H1 (cell line): ENCODE measurements around the gene KIF21A. TPM values are rescaled to one million over a fixed set of nuclear protein-coding genes. Genes with fewer than 3 reads are reported as not detected.

Source experiments
- CTCF ChIA-PET: fragments of 300-600 bp; sonication (Branson Sonifier 250); formaldehyde crosslinking; loops from one replicate; lab custom pipeline; 2021; ENCODE audit not compliant: partially characterized antibody; lab: Charles Lee
- POLR2A ChIA-PET: fragments of 300-600 bp; sonication (Branson Sonifier 250); formaldehyde crosslinking; loops from one replicate; lab custom pipeline; 2021; ENCODE audit warnings: inconsistent platforms; ENCODE audit not compliant: partially characterized antibody; lab: Charles Lee
- DNase-seq, 2 experiments: peaks; one replicate each; pipeline versions ENCODE4 v3.0.0 to v3.0.0-alpha.2; 2010 to 2022; ENCODE audit warnings: low spot score in 2 of 2, low read depth in 1 of 2, mixed read lengths in 1 of 2
- FAIRE-seq: peaks from 2 replicates; lab custom pipeline; 2011; peaks lifted over from hg19 to GRCh38; lab: Jason Lieb, UNC
- H2AFZ ChIP-seq: 2 replicates; pipeline ENCODE4 v1.8.1; 2012; ENCODE audit warnings: low read length, inconsistent platforms
- H2AK5ac ChIP-seq: 2 replicates; pipeline ENCODE4 v1.6.1; 2013; ENCODE audit warnings: low read depth, low read length
- H2BK120ac ChIP-seq: replicated peaks from 2 replicates; pipeline ENCODE3; 2013; ENCODE audit warnings: low read depth, low read length, inconsistent platforms
- H2BK12ac ChIP-seq: 2 replicates; pipeline ENCODE4 v1.6.1; 2013; ENCODE audit warnings: low read depth, low read length
- H2BK15ac ChIP-seq: 2 replicates; pipeline ENCODE4 v1.6.1; 2013; ENCODE audit warnings: low read length
- H2BK20ac ChIP-seq: 2 replicates; pipeline ENCODE4 v1.6.1; 2013; ENCODE audit warnings: low read length
- H2BK5ac ChIP-seq: 2 replicates; pipeline ENCODE4 v1.6.1; 2013; ENCODE audit warnings: low read depth, low read length
- H3K14ac ChIP-seq: 2 replicates; pipeline ENCODE4 v1.6.1; 2013; ENCODE audit warnings: inconsistent platforms; ENCODE audit not compliant: insufficient read length
- H3K18ac ChIP-seq: 2 replicates; pipeline ENCODE4 v1.6.1; 2013; ENCODE audit warnings: low read length; ENCODE audit errors: extremely low read depth
- H3K23ac ChIP-seq: 2 replicates; pipeline ENCODE4 v1.6.1; 2013; ENCODE audit warnings: inconsistent platforms; ENCODE audit not compliant: insufficient read length
- H3K23me2 ChIP-seq: 2 replicates; pipeline ENCODE4 v1.6.1; 2013; ENCODE audit warnings: low read depth, low read length
- H3K27ac ChIP-seq: 2 replicates; pipeline ENCODE4 v1.6.1; 2011; ENCODE audit warnings: low read depth, low read length, inconsistent platforms
- H3K27me3 ChIP-seq, 4 experiments: replicated peaks in 1 of 4; 1 replicate in 1 of 4; 2 replicates in 3 of 4; pipeline versions ENCODE4 v1.6.1 to v1.8.1; 2011 to 2013; ENCODE audit warnings: low read length in 3 of 4, mild to moderate bottlenecking in 3 of 4, inconsistent platforms in 2 of 4, mixed read lengths in 2 of 4, moderate library complexity in 1 of 4; ENCODE audit not compliant: control insufficient read depth in 3 of 4, insufficient read depth in 3 of 4; ENCODE audit errors: extremely low read depth in 1 of 4
- H3K36me3 ChIP-seq, 4 experiments: 2 replicates each; pipeline versions ENCODE4 v1.6.1 to v1.8.1; 2011 to 2013; ENCODE audit warnings: mild to moderate bottlenecking in 4 of 4, low read length in 3 of 4, moderate library complexity in 2 of 4, control low read depth in 1 of 4, inconsistent platforms in 1 of 4; ENCODE audit not compliant: insufficient read depth in 4 of 4, control insufficient read depth in 2 of 4
- H3K4ac ChIP-seq: replicated peaks from 2 replicates; pipeline ENCODE3; 2013; ENCODE audit warnings: low read length, low read depth, mixed read lengths, inconsistent platforms; ENCODE audit not compliant: insufficient read length
- H3K4me1 ChIP-seq, 4 experiments: replicated peaks in 1 of 4; 1 replicate in 1 of 4; 2 replicates in 3 of 4; pipeline versions ENCODE4 v1.6.1 to v1.8.1; 2011 to 2013; ENCODE audit warnings: low read length in 3 of 4, inconsistent platforms in 2 of 4, mixed read lengths in 1 of 4; ENCODE audit not compliant: insufficient read depth in 4 of 4, control insufficient read depth in 3 of 4
- H3K4me2 ChIP-seq, 2 experiments: 2 replicates each; pipeline versions ENCODE4 v1.6.1 to v1.8.1; 2011 to 2013; ENCODE audit warnings: low read depth in 2 of 2, low read length in 2 of 2, control low read depth in 1 of 2, inconsistent platforms in 1 of 2, mild to moderate bottlenecking in 1 of 2; ENCODE audit not compliant: insufficient read depth in 1 of 2
- H3K4me3 ChIP-seq, 4 experiments: fragments of 200-600, 300-600 bp in 1 of 4; sonication (generic), shearing (Covaris generic), sonication (Bioruptor Twin) in 1 of 4; 2 replicates each; pipeline versions ENCODE4 v1.5.1 to v1.8.1; 2011 to 2016; ENCODE audit warnings: low read length in 4 of 4, low read depth in 3 of 4, control low read depth in 2 of 4, inconsistent platforms in 2 of 4, mild to moderate bottlenecking in 2 of 4, mixed read lengths in 1 of 4, moderate library complexity in 1 of 4; ENCODE audit not compliant: insufficient read depth in 2 of 4; ENCODE audit errors: extremely low read depth in 1 of 4
- H3K56ac ChIP-seq: replicated peaks from 2 replicates; pipeline ENCODE3; 2013; ENCODE audit warnings: low read depth, mild to moderate bottlenecking, mixed read lengths, low read length, inconsistent platforms; ENCODE audit not compliant: insufficient read length
- H3K79me1 ChIP-seq: 2 replicates; pipeline ENCODE4 v1.6.1; 2013; ENCODE audit warnings: low read depth, low read length, control low read depth
- H3K79me2 ChIP-seq, 2 experiments: 2 replicates each; pipeline versions ENCODE4 v1.6.1 to v1.8.1; 2012 to 2013; ENCODE audit warnings: low read length in 2 of 2, mild to moderate bottlenecking in 2 of 2, inconsistent platforms in 1 of 2; ENCODE audit not compliant: insufficient read depth in 2 of 2, control insufficient read depth in 1 of 2
- H3K9ac ChIP-seq, 4 experiments: replicated peaks in 1 of 4; 1 replicate in 1 of 4; 2 replicates in 3 of 4; pipeline versions ENCODE4 v1.6.1 to v1.8.1; 2011 to 2013; ENCODE audit warnings: low read depth in 3 of 4, low read length in 3 of 4, control low read depth in 2 of 4, mild to moderate bottlenecking in 2 of 4, moderate library complexity in 2 of 4, inconsistent platforms in 1 of 4; ENCODE audit errors: extremely low read depth in 1 of 4
- H3K9me3 ChIP-seq, 2 experiments: 2 replicates each; pipeline versions ENCODE4 v1.6.1 to v1.8.1; 2012 to 2013; ENCODE audit warnings: mild to moderate bottlenecking in 2 of 2, moderate library complexity in 2 of 2, control low read depth in 1 of 2, inconsistent platforms in 1 of 2, low read depth in 1 of 2, low read length in 1 of 2, mixed read lengths in 1 of 2; ENCODE audit not compliant: insufficient read depth in 2 of 2
- H4K20me1 ChIP-seq, 2 experiments: replicated peaks in 1 of 2; 2 replicates each; pipeline versions ENCODE3 to v1.8.1; 2011 to 2013; ENCODE audit warnings: inconsistent platforms in 2 of 2, low read length in 2 of 2, mild to moderate bottlenecking in 1 of 2; ENCODE audit not compliant: insufficient read depth in 2 of 2, control insufficient read depth in 1 of 2
- H4K5ac ChIP-seq: 2 replicates; pipeline ENCODE4 v1.6.1; 2013; ENCODE audit warnings: low read length, low read depth, mixed read lengths, inconsistent platforms; ENCODE audit not compliant: insufficient read length
- H4K8ac ChIP-seq: 2 replicates; pipeline ENCODE4 v1.8.0; 2013; ENCODE audit warnings: mild to moderate bottlenecking, moderate library complexity, low read length, inconsistent platforms; ENCODE audit not compliant: insufficient read depth; ENCODE audit errors: extremely low read depth
- H4K91ac ChIP-seq: replicated peaks from 2 replicates; pipeline ENCODE3; 2013; ENCODE audit warnings: low read length, mixed read lengths, inconsistent platforms; ENCODE audit not compliant: insufficient read length
- ATF2 ChIP-seq: IDR thresholded peaks from 2 replicates; pipeline ENCODE4 v1.6.1; 2012; ENCODE audit warnings: low read length, inconsistent platforms
- CBX5 ChIP-seq: fragments of 300-800, 300-1000 bp; sonication (generic); IDR thresholded peaks from 2 replicates; pipeline ENCODE4 v1.7.1; 2016; ENCODE audit warnings: antibody characterized with exemption, low read length, low read depth
- CTBP2 ChIP-seq: IDR thresholded peaks from 2 replicates; pipeline ENCODE4 v1.7.0; 2011; ENCODE audit warnings: borderline replicate concordance, mild to moderate bottlenecking, moderate library complexity, mixed read lengths, low read length; ENCODE audit not compliant: insufficient read depth, insufficient read length
- EGR1 ChIP-seq: IDR thresholded peaks from 2 replicates; pipeline ENCODE4 v1.6.1; 2011; ENCODE audit warnings: low read depth, low read length, borderline replicate concordance
- HDAC2 ChIP-seq, 2 experiments: fragments of 300-600 bp in 1 of 2; sonication (generic) in 1 of 2; IDR thresholded peaks; 2 replicates each; pipeline ENCODE4 v1.6.1; 2011 to 2012; ENCODE audit warnings: low read depth in 2 of 2, low read length in 2 of 2, mild to moderate bottlenecking in 2 of 2, moderate library complexity in 2 of 2, borderline replicate concordance in 1 of 2, inconsistent platforms in 1 of 2
- JUN ChIP-seq: IDR thresholded peaks from 2 replicates; pipeline ENCODE4 v1.6.1; 2011; ENCODE audit warnings: low read depth, mild to moderate bottlenecking, improper control_type of control experiment, low read length
- RBBP5 ChIP-seq: IDR thresholded peaks from 2 replicates; pipeline ENCODE4 v1.7.1; 2012; ENCODE audit warnings: low read depth, mild to moderate bottlenecking, inconsistent platforms, low read length, moderate library complexity, borderline replicate concordance
- RXRA ChIP-seq: IDR thresholded peaks from 2 replicates; pipeline ENCODE4 v1.6.1; 2011; ENCODE audit warnings: low read depth, mild to moderate bottlenecking, low read length, moderate library complexity; ENCODE audit not compliant: insufficient read depth
- SIX5 ChIP-seq: IDR thresholded peaks from 2 replicates; pipeline ENCODE4 v1.6.1; 2011; ENCODE audit warnings: mild to moderate bottlenecking, low read depth, low read length
- SP2 ChIP-seq: IDR thresholded peaks from 2 replicates; pipeline ENCODE4 v1.6.1; 2012; ENCODE audit warnings: mild to moderate bottlenecking, low read length, inconsistent platforms
- SUZ12 ChIP-seq: fragments of 200-600 bp; sonication (generic); IDR thresholded peaks from 2 replicates; pipeline ENCODE4 v1.6.1; 2012; ENCODE audit warnings: mild to moderate bottlenecking, inconsistent platforms, low read length, moderate library complexity, mixed read lengths
- TEAD4 ChIP-seq: IDR thresholded peaks from 2 replicates; pipeline ENCODE4 v1.6.1; 2012; ENCODE audit warnings: low read depth, low read length, inconsistent platforms, mixed read lengths
- ZNF274 ChIP-seq: IDR thresholded peaks from 2 replicates; pipeline ENCODE4 v1.7.0; 2012; ENCODE audit warnings: low read length, borderline replicate concordance; ENCODE audit errors: extremely low read depth
- WGBS, 2 experiments: shearing (Covaris generic) in 1 of 2; methylation state at CpG; one replicate each; pipeline versions ENCODE4 v1.1.6 to v1.1.7; 2013 to 2015; ENCODE audit warnings: low lambda C conversion rate in 2 of 2, mixed read lengths in 2 of 2, inconsistent platforms in 1 of 2, low coverage in 1 of 2, missing lambda C conversion rate in 1 of 2; ENCODE audit not compliant: insufficient replicate concordance in 2 of 2, insufficient coverage in 1 of 2, insufficient read length in 1 of 2; ENCODE audit errors: extremely low coverage in 1 of 2, missing lambda C conversion rate in 1 of 2; 5-methylcytosine and 5-hydroxymethylcytosine counted together
- polyA plus RNA-seq, 7 experiments: library from polyadenylated mRNA; depleted of rRNA in 3 of 7; stranded (reverse) in 5 of 7; unstranded in 2 of 7; fragments of >200 nt in 5 of 7; fragments of 200-250 nt in 2 of 7; gene quantifications; 1 replicate in 5 of 7; 2 replicates in 1 of 7; 4 replicates in 1 of 7; pipeline versions ENCODE4 v1.2.1 to v1.2.3, GENCODE V29; 2011 to 2013; ENCODE audit warnings: missing spikeins in 2 of 7, mixed read lengths in 2 of 7
- total RNA-seq: library from RNA; stranded (reverse); fragmentation: NEBNext Ultra II Directional; extraction: Animal tissue kit (Norgen Biotek cat#: 25700); gene quantifications from 2 replicates; pipeline ENCODE4 v1.2.1, GENCODE V29; 2021

The KIF21A gene
- total and polyA plus RNA-seq, 2 of the 8 experiments (the other 6 are each of a cell fraction or from before 2014, with no cell fraction given) = 10.0 to 26.0 TPM

GRCh38 chr12:39357041-39357440 is 85.9 kb downstream of the KIF21A start:
- H2BK20ac ChIP-seq = no peak overlapping the region
- DNase-seq = no peak
- no peaks in the 10 kb centered on the region for H3K79me1 ChIP-seq
- H3K14ac ChIP-seq = no peak overlapping the region
- no peak overlapping the region for H2BK5ac ChIP-seq
- POLR2A ChIA-PET = no interaction called here
- H3K56ac ChIP-seq = no peak overlapping the region
- no peaks in the 10 kb centered on the region for H3K4me1 ChIP-seq
- no peak overlapping the region for H3K23ac ChIP-seq
- H2AFZ ChIP-seq = no peak overlapping the region
- H4K91ac ChIP-seq = no peak overlapping the region
- no peak overlapping the region for H3K18ac ChIP-seq
- H3K79me2 ChIP-seq = no peaks in the 10 kb centered on the region
- H2BK15ac ChIP-seq = no peak overlapping the region
- WGBS, 2 experiments = 91% methylated on average over 3 of the region's 3 CpGs; no CpG with 5 or more reads in 1 of the 2 experiments
- H3K4me2 ChIP-seq = no peak overlapping the region
- no peaks in the 10 kb centered on the region for H3K27me3 ChIP-seq
- no peaks in the 10 kb centered on the region for H4K20me1 ChIP-seq
- H2AK5ac ChIP-seq = no peak overlapping the region
- no peak overlapping the region for H4K5ac ChIP-seq
- no peak overlapping the region for H2BK120ac ChIP-seq
- H3K4me3 ChIP-seq = no peak overlapping the region
- no peak overlapping the region for H2BK12ac ChIP-seq
- FAIRE-seq = no peak
- H3K4ac ChIP-seq = no peak overlapping the region
- H3K27ac ChIP-seq = no peak overlapping the region
- H3K36me3 ChIP-seq = peaks cover 0 to 5% (median 2%) of the 10 kb centered on the region in 4 experiments; a peak in 3 of 8 replicates
- H3K9me3 ChIP-seq = no peaks in the 10 kb centered on the region
- H3K23me2 ChIP-seq = no peaks in the 10 kb centered on the region
- H4K8ac ChIP-seq = no peak overlapping the region
- no peak overlapping the region for H3K9ac ChIP-seq
- CTCF ChIA-PET = interaction anchor here (0.7 kb wide), 1 partner anchor 16 kb away, joined by 3 read pairs; no protein-coding TSS in a partner anchor
- no peak for TF ChIP-seq TEAD4
- TF ChIP-seq CTBP2 = no peak
- no peak for TF ChIP-seq ATF2
- no peak for TF ChIP-seq SIX5
- no peak for TF ChIP-seq EGR1
- TF ChIP-seq HDAC2 (IDR thresholded peaks at IDR 0.05; ENCODE audit: borderline replicate concordance in 1 of 2, low read depth in 2 of 2, low read length in 2 of 2) = no peak
- no peak for TF ChIP-seq ZNF274
- TF ChIP-seq JUN = no peak
- TF ChIP-seq SP2 = no peak
- no peak for TF ChIP-seq RXRA
- TF ChIP-seq RBBP5 = no peak
- TF ChIP-seq SUZ12 = no peak
- TF ChIP-seq CBX5 = no peak
